Stimulated activated CD8-positive, alpha-beta memory T cell treated with anti-CD3 and anti-CD28 coated beads, Interleukin-12 subunit alpha, Interleukin-12 subunit beta, amount 100 ng/mL, for 24 hours (primary cell): ENCODE measurements around the gene PRKG1.
"Not testable (repeated sequence)": the region's sequence is repeated elsewhere in the genome, so short reads cannot be mapped to it uniquely, and the experiment has no call there.

Experiments used
- DNase-seq: peaks from one replicate; pipeline ENCODE4 v3.0.0-alpha.2; 2020; ENCODE audit errors: extremely low read depth

The PRKG1 gene

GRCh38 chr10:51269821-51270220 lies 195.5 kb downstream of the PRKG1 start:
- DNase-seq, result no peak

- DNase-seq, result no peak
Measured at GRCh38 chr10:51270936-51271530, 196.7 kb downstream of the PRKG1 start.

- not testable (repeated sequence) for DNase-seq
Measured at GRCh38 chr10:51272099-51272498, 197.8 kb downstream of the PRKG1 start.

GRCh38 chr10:51272555-51272954 lies 198.3 kb downstream of the PRKG1 start:
- DNase-seq, result no peak

- no peak for DNase-seq
Measured at GRCh38 chr10:51273574-51273973, 199.3 kb downstream of the PRKG1 start.

- not testable (repeated sequence) for DNase-seq
Measured at GRCh38 chr10:51276097-51276496, 201.8 kb downstream of the PRKG1 start.

GRCh38 chr10:51281387-51281786 lies 207.1 kb downstream of the PRKG1 start:
- DNase-seq, result not testable (repeated sequence)

- DNase-seq, result no peak
Measured at GRCh38 chr10:51285601-51286000, 211.3 kb downstream of the PRKG1 start.

- no peak for DNase-seq
Measured at GRCh38 chr10:51288511-51288910, 214.2 kb downstream of the PRKG1 start.

- no peak for DNase-seq
Measured at GRCh38 chr10:51289519-51289918, 215.2 kb downstream of the PRKG1 start.

- no peak for DNase-seq
Measured at GRCh38 chr10:51291961-51292360, 217.7 kb downstream of the PRKG1 start.

- no peak for DNase-seq
Measured at GRCh38 chr10:51297438-51297837, 223.2 kb downstream of the PRKG1 start.

- DNase-seq, result no peak
Measured at GRCh38 chr10:51300617-51301304, 226.5 kb downstream of the PRKG1 start.

GRCh38 chr10:51301644-51302043 lies 227.4 kb downstream of the PRKG1 start:
- no peak for DNase-seq

GRCh38 chr10:51302316-51302715 lies 228.0 kb downstream of the PRKG1 start:
- DNase-seq, result no peak

- no peak for DNase-seq
Measured at GRCh38 chr10:51308116-51308515, 233.8 kb downstream of the PRKG1 start.

GRCh38 chr10:51311228-51311627 lies 236.9 kb downstream of the PRKG1 start:
- DNase-seq, result no peak

- DNase-seq, result no peak
Measured at GRCh38 chr10:51312817-51313216, 238.5 kb downstream of the PRKG1 start.

- no peak for DNase-seq
Measured at GRCh38 chr10:51313251-51313650, 239.0 kb downstream of the PRKG1 start.

- DNase-seq, result no peak
Measured at GRCh38 chr10:51313773-51314478, 239.6 kb downstream of the PRKG1 start.

GRCh38 chr10:51314481-51314880 lies 240.2 kb downstream of the PRKG1 start:
- DNase-seq, result no peak

- DNase-seq, result no peak
Measured at GRCh38 chr10:51318399-51319172, 244.3 kb downstream of the PRKG1 start.

GRCh38 chr10:51319173-51319435 lies 244.8 kb downstream of the PRKG1 start:
- DNase-seq, result no peak
